ENCODE measurements around the gene VWA5B1.

Gene VWA5B1

GRCh38 chr1:20322825-20323612 is 32.3 kb downstream of the VWA5B1 start:
- TF ChIP-seq GATA2 (IDR thresholded peaks at IDR 0.05; ENCODE audit: low read depth, low read length), result no peak
- TF ChIP-seq GATA3 (IDR thresholded peaks at IDR 0.05; ENCODE audit: low read depth, low read length), result no peak

- no peak for TF ChIP-seq GATA3 (IDR thresholded peaks at IDR 0.05; ENCODE audit: low read depth, low read length)
- TF ChIP-seq GATA2 (IDR thresholded peaks at IDR 0.05; ENCODE audit: low read depth, low read length), result no peak
These were observed 32.9 kb downstream of the VWA5B1 start for GRCh38 chr1:20323613-20323920.

GRCh38 chr1:20324704-20325406 is 34.2 kb downstream of the VWA5B1 start:
- TF ChIP-seq GATA3 (IDR thresholded peaks at IDR 0.05; ENCODE audit: low read depth, low read length) (no peak), GATA2 (IDR thresholded peaks at IDR 0.05; ENCODE audit: low read depth, low read length) (no peak)

GRCh38 chr1:20325407-20325843 is 34.8 kb downstream of the VWA5B1 start:
- TF ChIP-seq GATA2 (IDR thresholded peaks at IDR 0.05; ENCODE audit: low read depth, low read length), result no peak
- TF ChIP-seq GATA3 (IDR thresholded peaks at IDR 0.05; ENCODE audit: low read depth, low read length), result no peak

- TF ChIP-seq GATA2 (IDR thresholded peaks at IDR 0.05; ENCODE audit: low read depth, low read length) (no peak), GATA3 (IDR thresholded peaks at IDR 0.05; ENCODE audit: low read depth, low read length) (no peak)
These were observed 35.3 kb downstream of the VWA5B1 start for GRCh38 chr1:20325844-20326420.

GRCh38 chr1:20327467-20327866 is 36.8 kb downstream of the VWA5B1 start:
- TF ChIP-seq GATA3 (IDR thresholded peaks at IDR 0.05; ENCODE audit: low read depth, low read length) (no peak), GATA2 (IDR thresholded peaks at IDR 0.05; ENCODE audit: low read depth, low read length) (no peak)

- TF ChIP-seq GATA2 (IDR thresholded peaks at IDR 0.05; ENCODE audit: low read depth, low read length) (no peak), GATA3 (IDR thresholded peaks at IDR 0.05; ENCODE audit: low read depth, low read length) (no peak)
These were observed 37.5 kb downstream of the VWA5B1 start for GRCh38 chr1:20328201-20328600.

GRCh38 chr1:20329793-20330542 is 39.3 kb downstream of the VWA5B1 start:
- TF ChIP-seq GATA2 (IDR thresholded peaks at IDR 0.05; ENCODE audit: low read depth, low read length) (no peak), GATA3 (IDR thresholded peaks at IDR 0.05; ENCODE audit: low read depth, low read length) (no peak)

GRCh38 chr1:20334103-20334502 is 43.4 kb downstream of the VWA5B1 start:
- no peak for TF ChIP-seq GATA2 (IDR thresholded peaks at IDR 0.05; ENCODE audit: low read depth, low read length)
- no peak for TF ChIP-seq GATA3 (IDR thresholded peaks at IDR 0.05; ENCODE audit: low read depth, low read length)

- TF ChIP-seq GATA2 (IDR thresholded peaks at IDR 0.05; ENCODE audit: low read depth, low read length) (no peak), GATA3 (IDR thresholded peaks at IDR 0.05; ENCODE audit: low read depth, low read length) (no peak)
These were observed 45.5 kb downstream of the VWA5B1 start for GRCh38 chr1:20336105-20336605.

GRCh38 chr1:20337581-20337980 is 46.9 kb downstream of the VWA5B1 start:
- TF ChIP-seq GATA3 (IDR thresholded peaks at IDR 0.05; ENCODE audit: low read depth, low read length) (no peak), GATA2 (IDR thresholded peaks at IDR 0.05; ENCODE audit: low read depth, low read length) (no peak)

- TF ChIP-seq GATA3 (IDR thresholded peaks at IDR 0.05; ENCODE audit: low read depth, low read length) (no peak), GATA2 (IDR thresholded peaks at IDR 0.05; ENCODE audit: low read depth, low read length) (no peak)
These were observed 49.3 kb downstream of the VWA5B1 start for GRCh38 chr1:20339811-20340457.

GRCh38 chr1:20342294-20343148 is 51.8 kb downstream of the VWA5B1 start:
- TF ChIP-seq GATA3 (IDR thresholded peaks at IDR 0.05; ENCODE audit: low read depth, low read length) (no peak), GATA2 (IDR thresholded peaks at IDR 0.05; ENCODE audit: low read depth, low read length) (no peak)

Measured in SH-SY5Y (cell line).